GM19193 (cell line): ENCODE measurements around the gene KIF6.

Source experiments
- POLR2A ChIP-seq: IDR thresholded peaks from 4 replicates; pipeline ENCODE4 v1.6.1; 2011; ENCODE audit not compliant: insufficient read depth, insufficient read length; ENCODE audit errors: extremely low read depth

The KIF6 gene

DNA sequence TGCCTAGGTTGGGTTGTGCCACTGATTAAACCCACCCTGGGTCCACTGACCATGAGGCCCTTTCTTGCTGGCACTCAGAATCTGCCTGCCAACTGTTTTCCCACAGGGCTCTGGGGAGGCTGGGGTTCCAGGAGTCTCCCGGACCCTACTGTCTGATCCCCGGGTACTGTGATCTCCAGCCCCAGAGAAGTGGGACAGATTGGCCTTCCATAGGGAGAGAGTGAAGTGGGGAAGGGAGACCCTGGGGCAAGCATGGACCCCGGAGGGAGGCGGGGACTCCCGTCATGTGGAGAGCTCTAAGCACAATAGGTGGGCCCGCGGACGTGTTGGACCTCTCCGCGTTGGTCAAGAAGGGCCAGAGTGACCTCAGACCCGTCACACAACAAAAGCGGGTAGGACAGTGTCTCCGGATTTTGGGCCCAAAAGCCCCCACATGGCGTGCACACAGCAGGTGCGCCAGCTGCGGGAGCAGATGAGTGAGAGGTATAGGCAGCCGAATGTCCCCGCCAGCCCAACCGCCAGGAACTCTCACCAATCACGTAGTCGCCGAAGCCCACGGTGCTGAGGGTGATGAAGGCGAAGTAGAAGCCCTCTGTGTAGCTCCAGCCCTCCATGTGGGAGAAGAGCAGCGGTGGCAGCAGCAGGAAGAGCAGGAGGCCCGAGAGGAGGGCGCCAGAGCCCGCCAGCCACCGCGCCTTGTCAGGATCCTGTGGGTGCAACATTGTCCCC, 421.6 kb downstream of the KIF6 start:
- no peak for TF ChIP-seq POLR2A

DNA sequence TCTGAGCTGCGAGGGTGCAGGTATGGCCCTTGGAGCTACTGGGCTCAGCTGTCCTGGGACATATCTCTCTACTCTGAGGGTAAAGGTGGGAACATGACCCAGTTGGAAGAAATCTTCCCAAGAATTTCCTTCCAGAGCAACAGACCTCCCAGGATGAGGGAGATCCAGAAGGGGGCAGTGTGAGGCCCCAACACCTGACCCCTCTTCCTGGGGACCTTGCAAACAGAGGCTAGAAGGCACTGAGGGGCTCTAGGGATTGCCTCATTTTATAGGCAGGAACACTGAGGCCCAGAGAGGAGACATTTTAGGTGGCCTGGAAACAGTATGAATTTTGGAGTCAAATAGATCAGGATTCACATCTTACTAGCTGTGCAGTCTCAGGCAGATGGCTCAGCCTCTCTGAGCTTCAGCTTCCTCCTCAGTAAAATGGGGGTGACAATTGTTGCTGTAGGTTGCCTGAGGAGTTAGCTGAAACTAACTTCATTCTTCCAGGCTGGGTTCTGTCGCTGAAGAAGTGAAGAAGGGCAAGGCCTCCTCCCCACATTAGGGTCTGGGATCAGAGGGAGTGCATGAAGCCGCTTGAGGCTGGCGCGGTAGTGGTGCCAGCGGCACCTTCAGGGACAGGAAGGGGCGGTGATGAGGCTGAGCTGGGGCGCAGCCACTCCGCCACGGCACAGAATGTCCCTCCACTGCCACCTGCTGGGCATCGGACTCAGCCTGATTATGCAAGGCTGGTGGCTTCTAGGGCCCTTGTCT, 422.4 kb downstream of the KIF6 start:
- no peak for TF ChIP-seq POLR2A

GRCh38 chr6:39302011-39302410, 423.2 kb downstream of the KIF6 start:
- no peak for TF ChIP-seq POLR2A

DNA sequence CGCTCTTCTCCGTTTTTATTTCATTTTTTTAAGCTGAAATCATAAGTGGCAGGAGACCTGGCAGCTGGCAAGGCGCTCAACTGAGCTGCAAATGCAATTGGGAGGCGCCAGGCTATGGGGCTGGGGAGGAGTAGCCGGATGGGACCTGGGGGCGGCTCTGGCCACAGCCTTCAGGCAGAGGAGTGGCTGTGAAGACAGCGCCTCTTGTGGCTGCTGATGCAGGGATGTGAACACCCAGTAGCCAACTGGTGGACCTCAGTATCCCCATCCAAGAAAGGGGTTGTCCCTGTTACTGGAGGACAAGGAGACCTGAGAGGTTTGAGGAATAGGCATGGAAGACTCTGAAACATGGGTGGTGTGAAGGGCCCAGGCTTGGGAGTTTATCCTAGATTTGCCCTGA, 423.6 kb downstream of the KIF6 start:
- TF ChIP-seq POLR2A = no peak

DNA sequence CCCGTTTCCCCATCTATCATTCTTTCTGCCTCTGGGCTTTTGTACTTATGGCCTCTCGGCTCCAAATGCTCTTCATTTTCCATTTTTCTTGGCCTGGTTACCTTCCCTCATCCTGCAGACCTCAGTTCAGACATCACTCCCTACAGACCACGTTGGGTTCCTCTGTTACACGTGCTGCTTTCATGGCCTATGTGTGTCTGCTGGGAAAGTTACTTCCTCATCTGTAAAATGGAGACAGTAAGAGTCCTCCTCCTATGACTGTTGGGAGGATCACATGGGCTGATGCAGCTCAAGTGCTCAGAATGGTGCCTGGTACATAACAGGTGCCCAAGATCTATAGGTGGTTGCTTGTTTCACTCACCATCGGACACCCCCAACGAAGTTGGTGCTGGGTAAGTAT, 424.5 kb downstream of the KIF6 start:
- TF ChIP-seq POLR2A = no peak

- no peak for TF ChIP-seq POLR2A
Measured at GRCh38 chr6:39298061-39298460, 427.1 kb downstream of the KIF6 start.

- TF ChIP-seq POLR2A = no peak
Measured at GRCh38 chr6:39296745-39297640, 428.2 kb downstream of the KIF6 start.

DNA sequence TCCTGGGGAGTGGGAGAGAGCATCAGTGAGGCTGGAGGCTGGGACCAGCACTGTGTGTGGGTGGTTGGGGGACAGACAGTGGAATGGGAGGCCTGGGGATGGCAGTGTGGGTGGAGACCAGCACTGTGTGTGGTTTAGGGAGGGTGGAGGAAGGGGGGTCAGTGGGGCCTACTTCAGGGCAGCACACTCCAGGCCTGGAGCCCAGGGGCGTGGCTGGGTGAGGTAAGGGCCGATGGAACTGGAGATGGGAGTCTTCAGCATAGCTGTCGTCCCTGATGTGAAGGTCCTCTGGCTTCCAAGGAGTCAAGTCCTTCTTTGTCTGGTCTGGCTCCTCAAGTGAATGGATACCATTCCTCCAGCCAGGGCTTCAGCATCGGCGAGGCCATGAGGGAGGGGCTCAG, 429.6 kb downstream of the KIF6 start:
- no peak for TF ChIP-seq POLR2A

GRCh38 chr6:39294899-39295298, 430.3 kb downstream of the KIF6 start:
- no peak for TF ChIP-seq POLR2A

- TF ChIP-seq POLR2A = no peak
Measured at GRCh38 chr6:39294133-39294532, 431.1 kb downstream of the KIF6 start.

DNA sequence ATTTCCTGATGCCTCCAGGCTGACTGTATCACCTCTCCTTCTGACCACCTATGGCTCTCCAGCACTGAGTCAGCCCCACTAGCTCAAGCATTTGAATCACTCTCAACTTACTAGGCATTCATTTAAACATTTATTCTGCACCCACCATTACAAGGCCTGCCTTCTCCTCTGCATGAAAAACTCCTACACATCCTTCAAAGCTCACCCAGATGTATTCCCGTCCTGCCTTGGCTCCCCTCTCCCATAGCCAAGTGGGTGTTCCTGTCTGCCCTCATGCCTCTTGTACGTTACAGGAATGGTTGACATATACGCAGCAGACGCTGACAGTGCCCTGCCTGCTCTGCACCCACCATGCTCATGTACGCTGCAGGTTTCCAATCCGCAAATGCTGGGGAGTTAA, 432.6 kb downstream of the KIF6 start:
- TF ChIP-seq POLR2A = no peak

DNA sequence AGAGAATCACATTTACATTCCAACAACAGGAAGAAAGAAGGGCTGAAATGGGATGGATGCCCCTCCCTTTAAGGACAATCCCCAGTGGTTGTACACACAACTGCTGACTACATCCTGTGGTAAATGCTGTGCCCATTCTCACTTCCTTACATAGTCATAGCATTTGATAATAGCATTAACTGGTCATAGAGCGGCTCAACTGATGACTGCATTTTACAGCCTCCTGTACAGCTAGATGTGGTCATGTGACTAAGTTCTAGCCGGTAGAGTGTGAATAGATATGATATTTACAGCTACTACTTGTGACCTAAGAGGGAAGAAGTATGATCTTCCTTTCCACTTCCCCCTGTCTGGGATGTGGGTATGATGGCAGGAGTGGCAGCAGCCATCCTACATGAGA, 435.7 kb downstream of the KIF6 start:
- TF ChIP-seq POLR2A = no peak

DNA sequence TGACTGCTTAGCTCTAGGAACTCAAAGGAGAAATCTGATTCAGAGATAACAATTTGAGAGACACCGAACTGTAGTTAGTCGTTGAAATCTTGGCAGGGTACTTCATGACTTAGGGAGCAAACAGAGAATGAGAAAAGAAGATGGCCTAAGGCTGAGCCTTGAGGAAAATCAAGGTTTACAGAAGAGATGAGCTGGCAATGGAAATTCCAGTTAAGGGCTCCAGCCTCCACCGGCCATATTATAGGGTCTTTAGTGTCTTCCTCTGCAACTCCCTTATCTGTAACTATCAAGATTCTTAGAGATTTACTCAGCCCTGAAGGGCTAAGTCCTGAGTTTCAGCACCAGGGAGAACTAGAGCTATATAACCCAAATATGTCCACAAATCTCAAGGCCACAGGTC, 437.6 kb downstream of the KIF6 start:
- no peak for TF ChIP-seq POLR2A

DNA sequence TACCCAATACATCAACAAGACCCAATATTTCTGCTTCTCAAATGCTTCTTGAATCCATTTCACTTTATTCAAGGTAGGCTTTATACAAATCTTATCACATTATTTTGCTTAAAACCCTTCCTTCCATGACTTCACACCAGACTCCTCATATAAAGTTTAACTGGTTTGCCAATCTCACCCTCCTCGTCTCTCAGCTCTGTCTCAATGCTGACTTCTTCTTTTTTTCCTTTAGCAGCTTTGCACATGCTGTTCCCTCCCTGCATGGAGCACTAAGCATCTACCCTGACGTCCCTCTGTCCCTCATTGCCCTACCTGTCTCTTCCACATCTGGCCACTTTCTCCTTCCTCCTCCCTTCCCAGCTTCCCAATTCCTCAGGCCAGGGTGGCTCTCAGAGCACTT, 442.4 kb downstream of the KIF6 start:
- no peak for TF ChIP-seq POLR2A

GRCh38 chr6:39281312-39281980, 443.8 kb downstream of the KIF6 start:
- no peak for TF ChIP-seq POLR2A
